Liver (tissue), 3 donors: ENCODE data around the gene NAA16.

ENCODE experiments used
- CTCF ChIP-seq: fragments of 150-350 bp; IDR thresholded peaks from 2 replicates; pipeline ENCODE4 v1.5.1; 2017; ENCODE audit warnings: improper control_type of control experiment, low read depth, low read length; ENCODE audit not compliant: missing input control
- EGR1 ChIP-seq, 2 donors: IDR thresholded peaks; 2 replicates each; pipeline ENCODE4 v1.6.1; 2016 to 2018; ENCODE audit warnings: antibody characterized with exemption in 2 of 2, low read depth in 2 of 2
- FOXA1 ChIP-seq: IDR thresholded peaks from 2 replicates; pipeline ENCODE4 v1.6.1; 2016; ENCODE audit warnings: antibody characterized with exemption
- HNF4A ChIP-seq, 2 donors: conservative IDR thresholded peaks; 2 replicates each; pipeline ENCODE4 v1.6.1; 2016; ENCODE audit warnings: antibody characterized with exemption in 2 of 2, mild to moderate bottlenecking in 2 of 2
- JUND ChIP-seq, 2 donors: IDR thresholded peaks; 2 replicates each; pipeline ENCODE4 v1.6.1; 2016; ENCODE audit warnings: antibody characterized with exemption in 2 of 2
- RAD21 ChIP-seq, 2 donors: IDR thresholded peaks; 2 replicates each; pipeline ENCODE4 v1.6.1; 2016; ENCODE audit warnings: antibody characterized with exemption in 2 of 2, mild to moderate bottlenecking in 2 of 2
- SP1 ChIP-seq: IDR thresholded peaks from 2 replicates; pipeline ENCODE4 v1.6.1; 2018; ENCODE audit warnings: antibody characterized with exemption, mild to moderate bottlenecking
- TAF1 ChIP-seq: conservative IDR thresholded peaks from 2 replicates; pipeline ENCODE4 v1.6.1; 2016; ENCODE audit warnings: antibody characterized with exemption, mild to moderate bottlenecking
- YY1 ChIP-seq: IDR thresholded peaks from 2 replicates; pipeline ENCODE4 v1.6.1; 2016; ENCODE audit warnings: antibody characterized with exemption, mild to moderate bottlenecking
- TF ChIP-seq, protein P1 (sequence below): IDR thresholded peaks from 2 replicates; pipeline ENCODE4 v1.6.1; 2016; ENCODE audit warnings: antibody characterized with exemption, mild to moderate bottlenecking
- TF ChIP-seq, protein P2 (sequence below): IDR thresholded peaks from 2 replicates; pipeline ENCODE4 v1.6.1; 2016; ENCODE audit warnings: antibody characterized with exemption
- TF ChIP-seq, protein P3 (sequence below): IDR thresholded peaks from 2 replicates; pipeline ENCODE4 v1.6.1; 2016; ENCODE audit warnings: antibody characterized with exemption
- TF ChIP-seq, protein P4 (sequence below): IDR thresholded peaks from 2 replicates; pipeline ENCODE4 v1.6.1; 2016; ENCODE audit warnings: antibody characterized with exemption
- donor health status: healthy.
- donor health status: healthy.

GRCh38 chr13:41345165-41345913 is 34.3 kb downstream of the NAA16 start:
- TF ChIP-seq, protein P1, sequence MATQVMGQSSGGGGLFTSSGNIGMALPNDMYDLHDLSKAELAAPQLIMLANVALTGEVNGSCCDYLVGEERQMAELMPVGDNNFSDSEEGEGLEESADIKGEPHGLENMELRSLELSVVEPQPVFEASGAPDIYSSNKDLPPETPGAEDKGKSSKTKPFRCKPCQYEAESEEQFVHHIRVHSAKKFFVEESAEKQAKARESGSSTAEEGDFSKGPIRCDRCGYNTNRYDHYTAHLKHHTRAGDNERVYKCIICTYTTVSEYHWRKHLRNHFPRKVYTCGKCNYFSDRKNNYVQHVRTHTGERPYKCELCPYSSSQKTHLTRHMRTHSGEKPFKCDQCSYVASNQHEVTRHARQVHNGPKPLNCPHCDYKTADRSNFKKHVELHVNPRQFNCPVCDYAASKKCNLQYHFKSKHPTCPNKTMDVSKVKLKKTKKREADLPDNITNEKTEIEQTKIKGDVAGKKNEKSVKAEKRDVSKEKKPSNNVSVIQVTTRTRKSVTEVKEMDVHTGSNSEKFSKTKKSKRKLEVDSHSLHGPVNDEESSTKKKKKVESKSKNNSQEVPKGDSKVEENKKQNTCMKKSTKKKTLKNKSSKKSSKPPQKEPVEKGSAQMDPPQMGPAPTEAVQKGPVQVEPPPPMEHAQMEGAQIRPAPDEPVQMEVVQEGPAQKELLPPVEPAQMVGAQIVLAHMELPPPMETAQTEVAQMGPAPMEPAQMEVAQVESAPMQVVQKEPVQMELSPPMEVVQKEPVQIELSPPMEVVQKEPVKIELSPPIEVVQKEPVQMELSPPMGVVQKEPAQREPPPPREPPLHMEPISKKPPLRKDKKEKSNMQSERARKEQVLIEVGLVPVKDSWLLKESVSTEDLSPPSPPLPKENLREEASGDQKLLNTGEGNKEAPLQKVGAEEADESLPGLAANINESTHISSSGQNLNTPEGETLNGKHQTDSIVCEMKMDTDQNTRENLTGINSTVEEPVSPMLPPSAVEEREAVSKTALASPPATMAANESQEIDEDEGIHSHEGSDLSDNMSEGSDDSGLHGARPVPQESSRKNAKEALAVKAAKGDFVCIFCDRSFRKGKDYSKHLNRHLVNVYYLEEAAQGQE, result no peak
- TF ChIP-seq JUND (IDR thresholded peaks at IDR 0.05), result no peak
- TF ChIP-seq TAF1, result no peak
- no peak for TF ChIP-seq CTCF
- TF ChIP-seq RAD21 (IDR thresholded peaks at IDR 0.05), result no peak
- TF ChIP-seq, protein P2, sequence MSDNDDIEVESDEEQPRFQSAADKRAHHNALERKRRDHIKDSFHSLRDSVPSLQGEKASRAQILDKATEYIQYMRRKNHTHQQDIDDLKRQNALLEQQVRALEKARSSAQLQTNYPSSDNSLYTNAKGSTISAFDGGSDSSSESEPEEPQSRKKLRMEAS, result no peak
- TF ChIP-seq, protein P3, sequence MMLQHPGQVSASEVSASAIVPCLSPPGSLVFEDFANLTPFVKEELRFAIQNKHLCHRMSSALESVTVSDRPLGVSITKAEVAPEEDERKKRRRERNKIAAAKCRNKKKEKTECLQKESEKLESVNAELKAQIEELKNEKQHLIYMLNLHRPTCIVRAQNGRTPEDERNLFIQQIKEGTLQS, result no peak
- TF ChIP-seq, protein P4, sequence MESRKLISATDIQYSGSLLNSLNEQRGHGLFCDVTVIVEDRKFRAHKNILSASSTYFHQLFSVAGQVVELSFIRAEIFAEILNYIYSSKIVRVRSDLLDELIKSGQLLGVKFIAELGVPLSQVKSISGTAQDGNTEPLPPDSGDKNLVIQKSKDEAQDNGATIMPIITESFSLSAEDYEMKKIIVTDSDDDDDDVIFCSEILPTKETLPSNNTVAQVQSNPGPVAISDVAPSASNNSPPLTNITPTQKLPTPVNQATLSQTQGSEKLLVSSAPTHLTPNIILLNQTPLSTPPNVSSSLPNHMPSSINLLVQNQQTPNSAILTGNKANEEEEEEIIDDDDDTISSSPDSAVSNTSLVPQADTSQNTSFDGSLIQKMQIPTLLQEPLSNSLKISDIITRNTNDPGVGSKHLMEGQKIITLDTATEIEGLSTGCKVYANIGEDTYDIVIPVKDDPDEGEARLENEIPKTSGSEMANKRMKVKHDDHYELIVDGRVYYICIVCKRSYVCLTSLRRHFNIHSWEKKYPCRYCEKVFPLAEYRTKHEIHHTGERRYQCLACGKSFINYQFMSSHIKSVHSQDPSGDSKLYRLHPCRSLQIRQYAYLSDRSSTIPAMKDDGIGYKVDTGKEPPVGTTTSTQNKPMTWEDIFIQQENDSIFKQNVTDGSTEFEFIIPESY, result no peak
- TF ChIP-seq HNF4A (conservative IDR thresholded peaks at IDR 0.05), result no peak
- TF ChIP-seq EGR1 (IDR thresholded peaks at IDR 0.05; ENCODE audit: low read depth in 2 of 2), result no peak
- no peak for TF ChIP-seq SP1
- TF ChIP-seq YY1, result no peak
- no peak for TF ChIP-seq FOXA1
